Right ventricle myocardium inferior (tissue), 1 donor: ENCODE results near the gene COX8A. TPM values are rescaled to one million over a fixed set of nuclear protein-coding genes. Genes with fewer than 3 reads are reported as not detected.
A peak's percentile ranks its signal among the peaks of the same experiment; 100 is the strongest.

Experiments used
- ATAC-seq: fragments of 200-7000 bp; cut with Tn5 transposase; one replicate; pipeline ENCODE4 v1.9.1; 2020; ENCODE audit warnings: mild to moderate bottlenecking, moderate library complexity
- DNase-seq: peaks from one replicate; pipeline ENCODE4 v3.0.0; 2021; ENCODE audit errors: missing footprints
- intact Hi-C: fragments of 100-400 bp; cut with DNase I; formaldehyde crosslinking; loops from one replicate; pipeline ENCODE4 v1.11.0; 2022
- long read RNA-seq: library from polyadenylated mRNA; unstranded; transcript quantifications from one replicate; pipeline ENCODE4 v2.0.0, GENCODE V29; 2021
- total RNA-seq: library from RNA; stranded (reverse); fragmentation: NEBNext Ultra II Directional; extraction: Animal tissue kit (Norgen Biotek cat#: 25700); gene quantifications from one replicate; pipeline ENCODE4 v1.2.1, GENCODE V29; 2021
- donor health status: DM: no; HTN: yes; CAD: no; lungs with severe emphysema.

The COX8A gene
- total RNA-seq = 1,159 TPM
- long read RNA-seq, transcript COX8A-201 (2 exons, 507 nt) = major isoform, 378 of 388 reads
- long read RNA-seq, partial matches to known transcripts = 10 of 388 reads
- long read RNA-seq, other reads (novel, unspliced or antisense) = 0 of 388 reads

- intact Hi-C loops = loop anchor here (1.0 kb wide), 1 partner anchor 136 kb away; no protein-coding TSS in a partner anchor
- peak; percentile 97 for DNase-seq
- ATAC-seq = peak; percentile 96
These were observed at the start of gene COX8A for GRCh38 chr11:63974259-63975143. Gene COX8A (plus strand): TSS chr11:63974620. CDS start chr11:63974681, 61 bp downstream.

GRCh38 chr11:63929616-63930015 is 44.8 kb upstream of the COX8A start:
- ATAC-seq = no peak
- no peak for DNase-seq
- intact Hi-C loops = no loop called here

GRCh38 chr11:63931045-63931444 is 43.4 kb upstream of the COX8A start:
- ATAC-seq (no peak), DNase-seq (no peak)
- intact Hi-C loops = no loop called here

- no peak for DNase-seq
- ATAC-seq = no peak
- intact Hi-C loops = no loop called here
These were observed 42.5 kb upstream of the COX8A start for GRCh38 chr11:63931876-63932275.

- intact Hi-C loops = no loop called here
- ATAC-seq (no peak), DNase-seq (no peak)
These were observed 41.0 kb upstream of the COX8A start for GRCh38 chr11:63933459-63933858.

GRCh38 chr11:63937713-63938478 is 36.5 kb upstream of the COX8A start:
- ATAC-seq (no peak), DNase-seq (no peak)
- intact Hi-C loops = loop anchor here (1.0 to 2.0 kb wide), 2 partner anchors 21 to 65 kb away; partner anchors contain the start of gene RCOR2

- intact Hi-C loops = loop anchor here (1.0 to 2.0 kb wide), 2 partner anchors 21 to 66 kb away; partner anchors contain the start of gene RCOR2
- DNase-seq (peak; percentile 95), ATAC-seq (peak; percentile 93)
These were observed 35.7 kb upstream of the COX8A start, which contains the start of gene NAA40 for GRCh38 chr11:63938479-63939396. Gene NAA40 (plus strand): TSS chr11:63939002. CDS start chr11:63939097, 95 bp downstream.

- no peak for ATAC-seq
- intact Hi-C loops = loop anchor here (2.0 kb wide), 1 partner anchor 67 kb away; no protein-coding TSS in a partner anchor
- no peak for DNase-seq
These were observed 35.0 kb upstream of the COX8A start for GRCh38 chr11:63939397-63939891.

- intact Hi-C loops = loop anchor here (5.0 kb wide), 1 partner anchor 33 kb away; no protein-coding TSS in a partner anchor
These were observed 33.6 kb upstream of the COX8A start for GRCh38 chr11:63940786-63941185.

GRCh38 chr11:63941901-63942300 is 32.5 kb upstream of the COX8A start:
- DNase-seq (no peak), ATAC-seq (no peak)
- intact Hi-C loops = loop anchor here (5.0 kb wide), 1 partner anchor 35 kb away; no protein-coding TSS in a partner anchor

More at GRCh38 chr11:63940786-63941185, 33.6 kb upstream of the COX8A start:
- no peak for DNase-seq
- ATAC-seq = no peak

GRCh38 chr11:63942803-63943202 is 31.6 kb upstream of the COX8A start:
- DNase-seq (no peak), ATAC-seq (no peak)
- intact Hi-C loops = loop anchor here (5.0 kb wide), 1 partner anchor 36 kb away; no protein-coding TSS in a partner anchor

GRCh38 chr11:63944987-63945386 is 29.4 kb upstream of the COX8A start:
- peak; percentile 73 for ATAC-seq
- intact Hi-C loops = loop anchor here (5.0 kb wide), 2 partner anchors 38 to 178 kb away; partner anchors contain the start of gene ZFTA
- no peak for DNase-seq

GRCh38 chr11:63945477-63946163 is 28.8 kb upstream of the COX8A start:
- intact Hi-C loops = loop anchor here (1.0 to 5.0 kb wide), 2 partner anchors 108 to 178 kb away; partner anchors contain the start of gene ZFTA
- ATAC-seq (peak; percentile 84), DNase-seq (peak; percentile 71)

- ATAC-seq (no peak), DNase-seq (no peak)
- intact Hi-C loops = no loop called here
These were observed 22.5 kb upstream of the COX8A start for GRCh38 chr11:63951779-63952536.

- no peak for ATAC-seq
- intact Hi-C loops = no loop called here
These were observed 21.9 kb upstream of the COX8A start for GRCh38 chr11:63952570-63952969.

GRCh38 chr11:63958008-63958407 is 16.4 kb upstream of the COX8A start:
- ATAC-seq = no peak
- intact Hi-C loops = no loop called here
- DNase-seq = no peak

More at GRCh38 chr11:63952570-63952969, 21.9 kb upstream of the COX8A start:
- no peak for DNase-seq
